ENCODE measurements around the gene GLOD4.

GRCh38 chr17:807523-808294, 25.6 kb upstream of the GLOD4 start:
- TF ChIP-seq, protein P1, sequence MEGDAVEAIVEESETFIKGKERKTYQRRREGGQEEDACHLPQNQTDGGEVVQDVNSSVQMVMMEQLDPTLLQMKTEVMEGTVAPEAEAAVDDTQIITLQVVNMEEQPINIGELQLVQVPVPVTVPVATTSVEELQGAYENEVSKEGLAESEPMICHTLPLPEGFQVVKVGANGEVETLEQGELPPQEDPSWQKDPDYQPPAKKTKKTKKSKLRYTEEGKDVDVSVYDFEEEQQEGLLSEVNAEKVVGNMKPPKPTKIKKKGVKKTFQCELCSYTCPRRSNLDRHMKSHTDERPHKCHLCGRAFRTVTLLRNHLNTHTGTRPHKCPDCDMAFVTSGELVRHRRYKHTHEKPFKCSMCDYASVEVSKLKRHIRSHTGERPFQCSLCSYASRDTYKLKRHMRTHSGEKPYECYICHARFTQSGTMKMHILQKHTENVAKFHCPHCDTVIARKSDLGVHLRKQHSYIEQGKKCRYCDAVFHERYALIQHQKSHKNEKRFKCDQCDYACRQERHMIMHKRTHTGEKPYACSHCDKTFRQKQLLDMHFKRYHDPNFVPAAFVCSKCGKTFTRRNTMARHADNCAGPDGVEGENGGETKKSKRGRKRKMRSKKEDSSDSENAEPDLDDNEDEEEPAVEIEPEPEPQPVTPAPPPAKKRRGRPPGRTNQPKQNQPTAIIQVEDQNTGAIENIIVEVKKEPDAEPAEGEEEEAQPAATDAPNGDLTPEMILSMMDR (IDR thresholded peaks at IDR 0.05) = no peak
- TF ChIP-seq POLR2A (IDR thresholded peaks at IDR 0.05) = no peak
